AG04450 (cell line): ENCODE results near the gene DSG3. TPM values are rescaled to one million over a fixed set of nuclear protein-coding genes. Genes with fewer than 3 reads are reported as not detected.

ENCODE experiments used
- CTCF ChIA-PET: fragments of 300-600, 350-600 bp; formaldehyde crosslinking; extraction: SDS; loops from one replicate; lab custom pipeline; 2022; ENCODE audit warnings: antibody characterized with exemption, inconsistent platforms; lab: Charles Lee
- POLR2A ChIA-PET: fragments of 350-600 bp; formaldehyde crosslinking; extraction: SDS; loops from one replicate; lab custom pipeline; 2021; ENCODE audit warnings: antibody characterized with exemption, inconsistent platforms; lab: Yijun Ruan, JAX
- DNase-seq: peaks from one replicate; pipeline ENCODE4 v3.0.0-alpha.2; 2011; ENCODE audit warnings: low read depth, low spot score
- H3K27ac ChIP-seq: one replicate; pipeline ENCODE4 v1.5.1; 2012; ENCODE audit warnings: low read depth, low read length, control low read depth
- H3K27me3 ChIP-seq: one replicate; pipeline ENCODE4 v1.6.0; 2012; ENCODE audit warnings: low read length; ENCODE audit not compliant: control insufficient read depth, insufficient read depth
- H3K4me3 ChIP-seq: 2 replicates; pipeline ENCODE4 v1.5.1; 2011; ENCODE audit warnings: mild to moderate bottlenecking, low read depth, low read length, control low read depth
- H3K9me3 ChIP-seq: 2 replicates; pipeline ENCODE4 v1.5.1; 2012; ENCODE audit warnings: low read length; ENCODE audit not compliant: control insufficient read depth, insufficient read depth
- polyA plus RNA-seq: library from polyadenylated mRNA; depleted of rRNA; stranded (reverse); fragments of >200 nt; gene quantifications from 2 replicates; pipeline ENCODE4 v1.2.3, GENCODE V29; 2011
- TF ChIP-seq, protein P1 (sequence below): IDR thresholded peaks from 2 replicates; pipeline ENCODE4 v1.5.1; 2011; ENCODE audit warnings: low read depth, low read length, control low read depth, inconsistent platforms

Gene DSG3
- polyA plus RNA-seq, 1 experiment = not detected

DNA sequence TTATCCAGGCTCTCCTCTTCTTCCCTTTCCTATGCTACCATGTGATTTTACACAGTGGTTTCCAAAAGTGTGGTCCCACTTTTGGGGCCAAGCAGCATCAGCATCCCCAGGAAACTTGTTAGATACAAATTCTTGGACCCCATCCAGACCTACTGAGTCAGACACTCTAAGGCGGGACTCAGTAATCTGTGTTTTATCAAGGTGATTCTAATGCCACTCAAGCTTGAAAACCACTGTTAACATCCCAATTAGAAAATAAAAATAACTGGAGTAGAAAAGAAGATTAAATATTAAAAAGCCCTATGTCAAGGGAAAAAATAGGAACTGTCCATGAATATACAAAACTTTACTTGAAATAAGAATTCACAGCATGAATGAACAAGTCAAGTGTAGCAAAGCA lies 61.2 kb downstream of the DSG3 start:
- no peak for DNase-seq
- Histone ChIP-seq H3K27ac (no peak overlapping the region), H3K9me3 (peaks cover 3% of the 10 kb centered on the region), H3K4me3 (no peak overlapping the region), H3K27me3 (no peaks in the 10 kb centered on the region)
- ChIA-PET CTCF (interaction anchor here (0.5 kb wide), 1 partner anchor 650 kb away, joined by 4 read pairs; no protein-coding TSS in a partner anchor), POLR2A (no interaction called here)
- TF ChIP-seq, protein P1, sequence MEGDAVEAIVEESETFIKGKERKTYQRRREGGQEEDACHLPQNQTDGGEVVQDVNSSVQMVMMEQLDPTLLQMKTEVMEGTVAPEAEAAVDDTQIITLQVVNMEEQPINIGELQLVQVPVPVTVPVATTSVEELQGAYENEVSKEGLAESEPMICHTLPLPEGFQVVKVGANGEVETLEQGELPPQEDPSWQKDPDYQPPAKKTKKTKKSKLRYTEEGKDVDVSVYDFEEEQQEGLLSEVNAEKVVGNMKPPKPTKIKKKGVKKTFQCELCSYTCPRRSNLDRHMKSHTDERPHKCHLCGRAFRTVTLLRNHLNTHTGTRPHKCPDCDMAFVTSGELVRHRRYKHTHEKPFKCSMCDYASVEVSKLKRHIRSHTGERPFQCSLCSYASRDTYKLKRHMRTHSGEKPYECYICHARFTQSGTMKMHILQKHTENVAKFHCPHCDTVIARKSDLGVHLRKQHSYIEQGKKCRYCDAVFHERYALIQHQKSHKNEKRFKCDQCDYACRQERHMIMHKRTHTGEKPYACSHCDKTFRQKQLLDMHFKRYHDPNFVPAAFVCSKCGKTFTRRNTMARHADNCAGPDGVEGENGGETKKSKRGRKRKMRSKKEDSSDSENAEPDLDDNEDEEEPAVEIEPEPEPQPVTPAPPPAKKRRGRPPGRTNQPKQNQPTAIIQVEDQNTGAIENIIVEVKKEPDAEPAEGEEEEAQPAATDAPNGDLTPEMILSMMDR = no peak

DNA sequence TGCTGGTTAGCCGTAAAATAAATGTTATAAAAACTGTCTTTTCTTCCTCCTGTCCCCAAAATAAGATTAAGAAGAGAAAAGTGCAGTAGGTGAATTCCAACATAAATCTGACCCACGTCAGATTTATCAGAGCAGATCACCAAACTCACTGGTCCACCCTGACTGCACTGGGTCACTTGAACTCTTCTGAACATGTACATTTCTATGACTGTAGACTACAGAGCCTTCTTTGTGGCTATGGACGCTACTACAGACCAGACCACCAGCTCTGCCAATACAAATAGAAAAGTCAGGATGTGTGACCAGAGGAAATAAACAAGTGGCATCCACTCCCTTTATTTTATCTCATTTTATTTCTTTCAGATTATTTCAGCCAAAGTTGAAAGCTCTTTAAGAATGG lies 62.0 kb downstream of the DSG3 start:
- no peaks in the 10 kb centered on the region for H3K27me3 ChIP-seq
- TF ChIP-seq, protein P1 = no peak
- H3K9me3 ChIP-seq = peaks cover 3% of the 10 kb centered on the region
- ChIA-PET POLR2A (no interaction called here), CTCF (no interaction called here)
- H3K4me3 ChIP-seq = no peak overlapping the region
- no peak for DNase-seq
- no peak overlapping the region for H3K27ac ChIP-seq

DNA sequence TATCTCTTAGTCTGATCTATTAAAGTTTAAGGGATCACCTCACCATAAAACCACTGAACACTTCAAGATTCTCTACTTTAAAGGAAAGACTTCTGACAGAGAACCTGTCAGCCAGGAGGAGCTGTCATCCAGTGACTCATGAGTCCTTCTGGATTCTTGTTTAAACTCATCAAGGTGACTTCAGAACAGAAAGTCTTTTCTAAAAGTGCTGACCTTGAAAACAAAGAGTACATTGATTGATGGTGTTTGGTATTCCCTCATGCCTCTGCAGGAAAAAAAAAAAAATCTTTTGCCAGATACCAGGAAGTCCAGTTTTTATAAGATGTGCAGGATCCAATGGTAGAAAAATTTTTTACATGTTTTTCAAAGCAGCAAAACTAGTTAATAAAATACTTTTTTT lies 62.8 kb downstream of the DSG3 start:
- ChIA-PET CTCF (no interaction called here), POLR2A (no interaction called here)
- H3K27me3 ChIP-seq = no peaks in the 10 kb centered on the region
- DNase-seq = no peak
- H3K27ac ChIP-seq = no peak overlapping the region
- H3K4me3 ChIP-seq = no peak overlapping the region
- TF ChIP-seq, protein P1 = no peak
- peaks cover 3% of the 10 kb centered on the region for H3K9me3 ChIP-seq

DNA sequence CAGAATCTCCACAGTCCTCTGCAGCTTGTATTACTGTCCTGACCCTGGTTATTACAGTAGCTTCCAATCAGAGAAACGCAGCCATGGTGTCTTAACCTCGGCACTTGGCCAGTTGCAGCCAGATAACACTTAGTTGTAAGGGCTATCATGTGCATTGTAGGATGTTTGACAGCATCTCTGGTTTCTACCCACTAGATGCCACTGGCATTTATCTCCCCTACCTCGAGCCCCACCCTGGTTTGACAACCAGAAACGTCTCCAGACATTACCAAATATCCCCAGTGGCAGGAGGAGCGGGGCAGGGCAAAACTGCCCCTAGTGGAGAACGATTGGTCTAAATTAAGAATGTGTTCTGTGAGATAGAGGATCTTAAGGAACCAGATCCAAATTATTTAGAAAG lies 63.6 kb downstream of the DSG3 start:
- ChIA-PET CTCF (no interaction called here), POLR2A (no interaction called here)
- H3K9me3 ChIP-seq = no peaks in the 10 kb centered on the region; the same call in none of the 2 replicates
- no peak overlapping the region for H3K4me3 ChIP-seq
- no peak overlapping the region for H3K27ac ChIP-seq
- DNase-seq = no peak
- TF ChIP-seq, protein P1 = no peak
- no peaks in the 10 kb centered on the region for H3K27me3 ChIP-seq

DNA sequence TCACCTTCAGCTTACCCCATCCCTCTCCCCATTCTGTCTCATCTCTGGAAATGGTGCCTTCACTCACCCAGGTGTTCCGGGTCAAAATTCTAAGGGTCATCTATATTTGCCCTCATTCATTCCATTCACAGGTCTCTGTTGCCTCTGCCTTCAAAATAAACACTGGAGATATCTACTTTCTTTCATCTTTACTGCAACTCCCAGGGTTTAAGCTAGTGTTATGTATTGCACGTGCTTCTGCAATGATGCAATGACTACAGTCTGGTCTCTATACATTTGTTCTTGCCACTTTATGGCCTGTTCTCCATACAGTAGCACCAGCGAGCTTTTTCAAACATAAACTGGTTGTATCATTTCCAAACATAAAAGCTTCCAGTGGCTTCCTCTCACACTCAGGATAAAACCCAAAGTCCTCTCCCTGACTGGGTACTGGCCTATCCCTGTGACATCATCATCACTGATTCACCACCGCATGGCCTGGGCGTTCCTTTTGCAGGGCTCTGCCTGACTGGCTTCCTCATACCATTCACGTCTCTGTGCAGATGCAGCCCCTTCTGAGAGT lies 64.7 kb downstream of the DSG3 start:
- ChIA-PET CTCF (no interaction called here), POLR2A (no interaction called here)
- H3K27ac ChIP-seq = no peak overlapping the region
- H3K27me3 ChIP-seq = no peaks in the 10 kb centered on the region
- H3K4me3 ChIP-seq = no peak overlapping the region
- no peaks in the 10 kb centered on the region; the same call in none of the 2 replicates for H3K9me3 ChIP-seq
- TF ChIP-seq, protein P1 = no peak
- no peak for DNase-seq
